ENCODE results near the gene SP6. TPM values are rescaled to one million over a fixed set of nuclear protein-coding genes. Genes with fewer than 3 reads are reported as not detected.

SP6 gene
- total RNA-seq, 1 donor from 2014 or later, result 1.6 TPM

GRCh38 chr17:47838636-47839035 is 12.3 kb downstream of the SP6 start:
- no peak for DNase-seq (ENCODE audit: extremely low read depth, low read depth, low spot score)

GRCh38 chr17:47837401-47838039 is 13.4 kb downstream of the SP6 start:
- no peak for DNase-seq (ENCODE audit: extremely low read depth, low read depth, low spot score)

GRCh38 chr17:47836601-47837000 is 14.4 kb downstream of the SP6 start:
- DNase-seq (ENCODE audit: extremely low read depth, low read depth, low spot score), result no peak

GRCh38 chr17:47834756-47835155 is 16.2 kb downstream of the SP6 start:
- DNase-seq (ENCODE audit: extremely low read depth, low read depth, low spot score), result no peak

- no peak for DNase-seq (ENCODE audit: extremely low read depth, low read depth, low spot score)
These were observed 19.0 kb downstream of the SP6 start for GRCh38 chr17:47831934-47832327.

GRCh38 chr17:47831003-47831933 is 19.7 kb downstream of the SP6 start, which contains the start of the genes LRRC46 and MRPL10:
Gene LRRC46 (plus strand): TSS chr17:47831670. CDS start chr17:47831990, 320 bp downstream.
Gene MRPL10 (minus strand): TSS chr17:47831541. CDS start chr17:47831511, 30 bp downstream.
- DNase-seq (ENCODE audit: extremely low read depth, low read depth, low spot score), result peak; percentile 55

GRCh38 chr17:47830396-47831002 is 20.5 kb downstream of the SP6 start:
- DNase-seq (ENCODE audit: extremely low read depth, low read depth, low spot score), result no peak

GRCh38 chr17:47829870-47830269 is 21.1 kb downstream of the SP6 start:
- no peak for DNase-seq (ENCODE audit: extremely low read depth, low read depth, low spot score)

- no peak for DNase-seq (ENCODE audit: extremely low read depth, low read depth, low spot score)
These were observed 27.4 kb downstream of the SP6 start for GRCh38 chr17:47823519-47823918.

- no peak for DNase-seq (ENCODE audit: extremely low read depth, low read depth, low spot score)
These were observed 28.2 kb downstream of the SP6 start for GRCh38 chr17:47822785-47823184.

- peak; percentile 45 for DNase-seq (ENCODE audit: extremely low read depth, low read depth, low spot score)
These were observed 29.3 kb downstream of the SP6 start, which contains the start of gene OSBPL7 for GRCh38 chr17:47821424-47822391. Gene OSBPL7 (minus strand): TSS chr17:47821794. CDS start chr17:47820278, 1,516 bp downstream.

- DNase-seq (ENCODE audit: extremely low read depth, low read depth, low spot score), result no peak
These were observed 29.9 kb downstream of the SP6 start for GRCh38 chr17:47821031-47821423.

GRCh38 chr17:47820033-47820789 is 30.8 kb downstream of the SP6 start:
- DNase-seq (ENCODE audit: extremely low read depth, low read depth, low spot score), result no peak

- DNase-seq (ENCODE audit: extremely low read depth, low read depth, low spot score), result no peak
These were observed 31.5 kb downstream of the SP6 start for GRCh38 chr17:47819475-47819874.

GRCh38 chr17:47818002-47818695 is 32.8 kb downstream of the SP6 start:
- no peak for DNase-seq (ENCODE audit: extremely low read depth, low read depth, low spot score)

- DNase-seq (ENCODE audit: extremely low read depth, low read depth, low spot score), result no peak
These were observed 34.0 kb downstream of the SP6 start for GRCh38 chr17:47816947-47817346.

GRCh38 chr17:47816111-47816735 is 34.7 kb downstream of the SP6 start:
- no peak for DNase-seq (ENCODE audit: extremely low read depth, low read depth, low spot score)

Measured in glomerular endothelial cell (primary cell).